ENCODE measurements around the gene RAB28. TPM values are rescaled to one million over a fixed set of nuclear protein-coding genes. Genes with fewer than 3 reads are reported as not detected.

Gene RAB28
- total RNA-seq, 1 donor from 2014 or later = 16.0 TPM

GRCh38 chr4:13527192-13527980 lies 43.2 kb upstream of the RAB28 start:
- H3K4me3 ChIP-seq (ENCODE audit: low read depth, low read length) = no peak overlapping the region
- DNase-seq (ENCODE audit: low read depth) = no peak
- TF ChIP-seq CTCF (conservative IDR thresholded peaks at IDR 0.05; ENCODE audit: low read depth, low read length) = no peak

- H3K4me3 ChIP-seq (ENCODE audit: low read depth, low read length) = no peak overlapping the region
- no peak for DNase-seq (ENCODE audit: low read depth)
- no peak for TF ChIP-seq CTCF (conservative IDR thresholded peaks at IDR 0.05; ENCODE audit: low read depth, low read length)
Observed at GRCh38 chr4:13526658-13527057, 42.5 kb upstream of the RAB28 start.

- TF ChIP-seq CTCF (conservative IDR thresholded peaks at IDR 0.05; ENCODE audit: low read depth, low read length) = no peak
- no peak for DNase-seq (ENCODE audit: low read depth)
- H3K4me3 ChIP-seq (ENCODE audit: low read depth, low read length) = no peak overlapping the region
Observed at GRCh38 chr4:13525606-13526281, 41.6 kb upstream of the RAB28 start.

- no peak for DNase-seq (ENCODE audit: low read depth)
- H3K4me3 ChIP-seq (ENCODE audit: low read depth, low read length) = no peak overlapping the region
- TF ChIP-seq CTCF (conservative IDR thresholded peaks at IDR 0.05; ENCODE audit: low read depth, low read length) = no peak
Observed at GRCh38 chr4:13524504-13525243, 40.5 kb upstream of the RAB28 start.

- TF ChIP-seq CTCF (conservative IDR thresholded peaks at IDR 0.05; ENCODE audit: low read depth, low read length) = no peak
- no peak for DNase-seq (ENCODE audit: low read depth)
- H3K4me3 ChIP-seq (ENCODE audit: low read depth, low read length) = no peak overlapping the region
Observed at GRCh38 chr4:13523591-13524503, 39.7 kb upstream of the RAB28 start.

GRCh38 chr4:13523105-13523477 lies 39.0 kb upstream of the RAB28 start:
- H3K4me3 ChIP-seq (ENCODE audit: low read depth, low read length) = no peak overlapping the region
- no peak for DNase-seq (ENCODE audit: low read depth)
- no peak for TF ChIP-seq CTCF (conservative IDR thresholded peaks at IDR 0.05; ENCODE audit: low read depth, low read length)
